Peyer's patch (tissue), 4 donors: ENCODE data around the gene ABCC4. TPM values are rescaled to one million over a fixed set of nuclear protein-coding genes. Genes with fewer than 3 reads are reported as not detected.

Source experiments
- DNase-seq, 3 donors: peaks; one replicate each; pipeline ENCODE4 v3.0.0-alpha.2; 2017 to 2019
- H3K27ac ChIP-seq, 4 donors: fragments of 200-600 bp; sonication (generic); one replicate each; pipeline ENCODE4 v1.5.1; 2016 to 2019
- H3K27me3 ChIP-seq, 2 donors: fragments of 200-600 bp; sonication (generic); one replicate each; pipeline ENCODE4 v1.5.1; 2019
- H3K36me3 ChIP-seq, 3 donors: fragments of 200-600 bp; sonication (generic); one replicate each; pipeline ENCODE4 v1.5.1; 2016 to 2019
- H3K4me1 ChIP-seq, 4 donors: fragments of 200-600 bp; sonication (generic); one replicate each; pipeline ENCODE4 v1.5.1; 2016 to 2019
- H3K4me3 ChIP-seq, 4 donors: fragments of 200-600 bp; sonication (generic); 1 replicate in 3 of 4; 2 replicates in 1 of 4; pipeline ENCODE4 v1.5.1; 2016 to 2019; ENCODE audit warnings: mild to moderate bottlenecking in 1 of 4
- H3K9me3 ChIP-seq, 4 donors: fragments of 200-600 bp; sonication (generic); one replicate each; pipeline ENCODE4 v1.5.1; 2016 to 2019; ENCODE audit warnings: mild to moderate bottlenecking in 1 of 4
- POLR2A ChIP-seq, 2 donors: fragments of 450-650 bp; IDR thresholded peaks; one replicate each; pipeline ENCODE4 v1.5.1; 2017; ENCODE audit warnings: antibody characterized with exemption in 2 of 2, mild to moderate bottlenecking in 2 of 2, moderate library complexity in 2 of 2
- total RNA-seq, 4 donors: library from RNA; depleted of rRNA; stranded (reverse); fragments of >200 nt; gene quantifications; one replicate each; pipeline ENCODE4 v1.1.0, GENCODE V29; 2016
- TF ChIP-seq, protein P1 (sequence below), 6 experiments: fragments of 450-650 bp in 4 of 6; fragments of 200-600 bp in 2 of 6; sonication (generic) in 1 of 6; IDR thresholded peaks; one replicate each; pipeline ENCODE4 v1.5.1; 2017 to 2019; ENCODE audit warnings: antibody characterized with exemption in 6 of 6, mild to moderate bottlenecking in 3 of 6, moderate library complexity in 1 of 6

Gene ABCC4
- total RNA-seq, 4 donors from 2014 or later, result 7.2 to 81.7 (median 13.7) TPM

GRCh38 chr13:95323930-95324662 lies 22.8 kb upstream of the ABCC4 start:
- TF ChIP-seq, protein P1, sequence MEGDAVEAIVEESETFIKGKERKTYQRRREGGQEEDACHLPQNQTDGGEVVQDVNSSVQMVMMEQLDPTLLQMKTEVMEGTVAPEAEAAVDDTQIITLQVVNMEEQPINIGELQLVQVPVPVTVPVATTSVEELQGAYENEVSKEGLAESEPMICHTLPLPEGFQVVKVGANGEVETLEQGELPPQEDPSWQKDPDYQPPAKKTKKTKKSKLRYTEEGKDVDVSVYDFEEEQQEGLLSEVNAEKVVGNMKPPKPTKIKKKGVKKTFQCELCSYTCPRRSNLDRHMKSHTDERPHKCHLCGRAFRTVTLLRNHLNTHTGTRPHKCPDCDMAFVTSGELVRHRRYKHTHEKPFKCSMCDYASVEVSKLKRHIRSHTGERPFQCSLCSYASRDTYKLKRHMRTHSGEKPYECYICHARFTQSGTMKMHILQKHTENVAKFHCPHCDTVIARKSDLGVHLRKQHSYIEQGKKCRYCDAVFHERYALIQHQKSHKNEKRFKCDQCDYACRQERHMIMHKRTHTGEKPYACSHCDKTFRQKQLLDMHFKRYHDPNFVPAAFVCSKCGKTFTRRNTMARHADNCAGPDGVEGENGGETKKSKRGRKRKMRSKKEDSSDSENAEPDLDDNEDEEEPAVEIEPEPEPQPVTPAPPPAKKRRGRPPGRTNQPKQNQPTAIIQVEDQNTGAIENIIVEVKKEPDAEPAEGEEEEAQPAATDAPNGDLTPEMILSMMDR (IDR thresholded peaks at IDR 0.05), result no peak
- no peak for TF ChIP-seq POLR2A (IDR thresholded peaks at IDR 0.05)
- H3K27me3 ChIP-seq, result no peaks in the 10 kb centered on the region
- DNase-seq, result no peak
- H3K9me3 ChIP-seq, result no peaks in the 10 kb centered on the region
- H3K4me1 ChIP-seq, result no peaks in the 10 kb centered on the region
- no peaks in the 10 kb centered on the region for H3K36me3 ChIP-seq
- H3K4me3 ChIP-seq, result no peak overlapping the region
- H3K27ac ChIP-seq, result no peak overlapping the region

- no peak overlapping the region for H3K4me3 ChIP-seq
- H3K9me3 ChIP-seq, result no peaks in the 10 kb centered on the region
- H3K4me1 ChIP-seq, result no peaks in the 10 kb centered on the region
- TF ChIP-seq, protein P1 (IDR thresholded peaks at IDR 0.05), result no peak
- TF ChIP-seq POLR2A (IDR thresholded peaks at IDR 0.05), result no peak
- no peaks in the 10 kb centered on the region for H3K27me3 ChIP-seq
- no peak overlapping the region for H3K27ac ChIP-seq
- no peak for DNase-seq
- H3K36me3 ChIP-seq, result no peaks in the 10 kb centered on the region
Measured at GRCh38 chr13:95319551-95320274, 18.5 kb upstream of the ABCC4 start.

DNA sequence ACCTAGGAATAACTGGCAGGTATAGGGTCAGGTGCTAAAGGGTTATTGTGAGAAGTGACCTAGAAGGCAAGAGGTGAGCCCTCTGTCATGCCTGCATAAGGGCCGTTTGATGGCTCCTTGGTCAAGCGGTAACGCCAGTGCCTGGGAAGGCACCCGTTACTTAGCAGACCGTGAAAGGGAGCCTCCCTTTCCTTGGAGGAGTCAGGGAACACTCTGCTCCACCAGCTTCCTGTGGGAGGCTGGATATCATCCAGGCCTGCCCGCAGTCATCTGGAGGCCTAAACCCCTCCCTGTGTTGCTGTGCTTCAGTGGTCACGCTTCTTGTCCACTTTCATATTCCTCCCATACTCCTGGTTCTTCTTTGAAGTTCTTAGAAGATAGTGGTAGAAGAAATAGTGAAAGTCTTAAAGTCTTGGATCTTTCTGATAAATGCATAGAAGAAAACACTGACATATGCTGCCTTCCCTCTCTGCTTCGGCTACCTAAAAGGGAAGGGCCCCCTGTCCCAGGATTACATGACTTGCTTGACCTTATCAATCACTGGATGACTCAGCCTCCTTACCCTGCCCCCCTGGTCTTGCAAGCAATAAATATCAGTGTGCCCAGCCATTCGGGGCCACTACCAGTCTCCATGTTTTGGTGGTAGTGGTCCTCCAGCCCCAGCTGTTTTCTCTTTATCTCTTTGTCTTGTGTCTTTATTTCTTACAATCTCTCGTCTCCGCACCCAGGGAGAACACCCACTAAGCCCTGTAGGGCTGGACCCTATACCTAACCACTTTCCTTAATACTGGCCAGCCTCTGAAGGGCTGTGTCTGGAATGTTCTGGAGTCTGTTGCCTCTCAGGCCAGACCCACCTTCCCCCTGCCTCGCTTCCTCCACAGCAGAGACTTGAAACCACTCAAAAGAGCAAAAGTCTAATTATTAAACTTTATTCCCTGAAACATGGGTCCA lies 16.1 kb upstream of the ABCC4 start:
- H3K9me3 ChIP-seq, result no peaks in the 10 kb centered on the region
- no peaks in the 10 kb centered on the region for H3K36me3 ChIP-seq
- no peak overlapping the region for H3K4me3 ChIP-seq
- no peaks in the 10 kb centered on the region for H3K27me3 ChIP-seq
- no peak for DNase-seq
- H3K4me1 ChIP-seq, result no peaks in the 10 kb centered on the region
- no peak overlapping the region for H3K27ac ChIP-seq
- TF ChIP-seq, protein P1 (IDR thresholded peaks at IDR 0.05), result no peak
- no peak for TF ChIP-seq POLR2A (IDR thresholded peaks at IDR 0.05)

DNA sequence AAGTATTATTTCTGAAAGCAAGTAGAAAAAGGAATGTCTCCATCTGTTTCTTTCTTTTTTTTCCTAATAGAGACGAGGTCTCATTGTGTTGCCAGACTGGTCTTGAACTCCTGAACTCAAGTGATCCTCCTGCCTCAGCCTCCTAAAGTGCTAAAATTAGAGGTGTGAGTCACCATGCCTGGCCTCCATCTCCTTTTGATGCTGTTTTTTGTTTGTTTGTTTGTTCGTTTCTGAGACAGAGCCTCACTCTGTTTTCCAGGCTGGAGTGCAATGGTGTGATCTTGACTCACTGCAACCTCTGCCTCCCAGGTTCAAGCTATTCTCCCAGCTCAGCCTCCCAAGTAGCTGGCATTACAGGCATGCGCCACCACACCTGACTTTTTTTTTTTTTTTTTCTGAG lies 14.5 kb upstream of the ABCC4 start:
- no peaks in the 10 kb centered on the region for H3K4me1 ChIP-seq
- no peak overlapping the region for H3K27ac ChIP-seq
- H3K27me3 ChIP-seq, result no peaks in the 10 kb centered on the region
- no peak for TF ChIP-seq POLR2A (IDR thresholded peaks at IDR 0.05)
- TF ChIP-seq, protein P1 (IDR thresholded peaks at IDR 0.05), result no peak
- H3K36me3 ChIP-seq, result no peaks in the 10 kb centered on the region
- no peaks in the 10 kb centered on the region for H3K9me3 ChIP-seq
- DNase-seq, result no peak
- no peak overlapping the region for H3K4me3 ChIP-seq

DNA sequence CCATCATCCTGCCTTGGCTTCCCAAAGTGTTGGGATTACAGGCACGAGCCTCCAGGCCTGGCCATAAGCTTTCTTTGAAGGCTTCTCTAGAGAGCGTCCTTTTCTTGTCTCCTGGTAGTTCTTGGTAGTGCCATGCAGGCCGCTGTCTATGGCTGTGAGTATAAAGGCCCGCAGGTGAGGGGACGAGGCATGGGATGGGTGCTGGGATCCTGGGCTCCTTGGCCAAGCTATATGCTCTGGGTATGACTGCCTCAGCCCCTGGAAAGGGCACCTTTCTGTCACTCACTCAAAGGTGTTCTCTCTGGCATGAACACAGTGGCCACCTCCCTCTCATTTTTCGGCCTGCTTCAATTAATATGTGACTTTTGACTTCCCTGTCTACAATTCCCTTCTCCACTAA lies 6.3 kb upstream of the ABCC4 start:
- Histone ChIP-seq H3K36me3 (no peaks in the 10 kb centered on the region), H3K9me3 (no peaks in the 10 kb centered on the region), H3K27ac (no peak overlapping the region), H3K4me1 (no peaks in the 10 kb centered on the region), H3K27me3 (no peaks in the 10 kb centered on the region), H3K4me3 (no peak overlapping the region)
- no peak for DNase-seq
- TF ChIP-seq, protein P1 (IDR thresholded peaks at IDR 0.05), result no peak
- no peak for TF ChIP-seq POLR2A (IDR thresholded peaks at IDR 0.05)
